HEK293 (cell line): Measurements from ENCODE around the gene LRRC47.

Experiments
- CTCF ChIA-PET: fragments of 350-600 bp; formaldehyde crosslinking; extraction: SDS; loops from one replicate; lab custom pipeline; 2021; ENCODE audit warnings: antibody characterized with exemption; lab: Yijun Ruan, JAX
- POLR2A ChIA-PET: fragments of 300-600 bp; formaldehyde crosslinking; extraction: SDS; loops from one replicate; lab custom pipeline; 2020; ENCODE audit warnings: antibody characterized with exemption, inconsistent platforms; lab: Yijun Ruan, JAX
- H3K27ac ChIP-seq: fragments of 200-500 bp; sonication (Bioruptor generic); 2 replicates; pipeline ENCODE4 v1.5.1; 2014; ENCODE audit warnings: low read depth, low read length, control low read depth, inconsistent platforms; ENCODE audit errors: extremely low read depth
- H3K36me3 ChIP-seq, 2 experiments: fragments of 200-500 bp in 1 of 2; sonication (Bioruptor generic) in 1 of 2; 1 replicate in 1 of 2; 2 replicates in 1 of 2; pipeline ENCODE4 v1.5.1; 2014 to 2017; ENCODE audit warnings: inconsistent platforms in 2 of 2, low read length in 2 of 2; ENCODE audit not compliant: control insufficient read depth in 2 of 2, insufficient read depth in 1 of 2
- H3K4me1 ChIP-seq: fragments of 200-500 bp; sonication (Bioruptor generic); 2 replicates; pipeline ENCODE4 v1.5.1; 2014; ENCODE audit warnings: mild to moderate bottlenecking, low read length, inconsistent platforms; ENCODE audit not compliant: control insufficient read depth, insufficient read depth
- H3K4me3 ChIP-seq: 2 replicates; pipeline ENCODE4 v1.5.1; 2011; ENCODE audit warnings: low read depth, mild to moderate bottlenecking, control low read depth, low read length, moderate library complexity
- H3K9me3 ChIP-seq: fragments of 200-500 bp; sonication (Bioruptor generic); 2 replicates; pipeline ENCODE4 v1.5.1; 2014; ENCODE audit warnings: low read depth, low read length, inconsistent platforms; ENCODE audit not compliant: control insufficient read depth, insufficient read depth
- ATF2 ChIP-seq: fragments of 450-650 bp; formaldehyde crosslinking; IDR thresholded peaks from 2 replicates; pipeline ENCODE4 v1.5.1; 2016; ENCODE audit warnings: missing biosample characterization, missing genetic modification characterization, low read depth
- ELK4 ChIP-seq: IDR thresholded peaks from 2 replicates; pipeline ENCODE4 v1.6.1; 2011; ENCODE audit warnings: mild to moderate bottlenecking, low read depth, low read length, borderline replicate concordance
- GLI2 ChIP-seq: fragments of 450-650 bp; formaldehyde crosslinking; IDR thresholded peaks from 2 replicates; pipeline ENCODE4; 2017; ENCODE audit warnings: missing biosample characterization, missing genetic modification characterization, low read depth, borderline replicate concordance
- KLF7 ChIP-seq: fragments of 450-650 bp; formaldehyde crosslinking; IDR thresholded peaks from 2 replicates; pipeline ENCODE4 v1.5.1; 2016; ENCODE audit warnings: missing biosample characterization, missing genetic modification characterization, borderline replicate concordance
- MEIS1 ChIP-seq: sonication (generic); formaldehyde crosslinking; IDR thresholded peaks from 2 replicates; pipeline ENCODE4 v1.8.1; 2022; ENCODE audit warnings: missing genetic modification reagents, mild to moderate bottlenecking, borderline replicate concordance
- MYNN ChIP-seq: fragments of 450-650 bp; formaldehyde crosslinking; IDR thresholded peaks from 2 replicates; pipeline ENCODE4 v1.5.1; 2016; ENCODE audit warnings: missing biosample characterization, missing genetic modification characterization, borderline replicate concordance
- ZBTB17 ChIP-seq: fragments of 450-650 bp; formaldehyde crosslinking; IDR thresholded peaks from 2 replicates; pipeline ENCODE4 v1.5.1; 2016; ENCODE audit warnings: missing biosample characterization, missing genetic modification characterization
- ZBTB21 ChIP-seq: fragments of 450-650 bp; formaldehyde crosslinking; IDR thresholded peaks from 2 replicates; pipeline ENCODE4 v1.5.1; 2017; ENCODE audit warnings: missing biosample characterization, missing genetic modification characterization
- ZBTB44 ChIP-seq: fragments of 450-650 bp; IDR thresholded peaks from 2 replicates; pipeline ENCODE4 v1.5.1; 2018; ENCODE audit warnings: missing biosample characterization, mild to moderate bottlenecking, missing genetic modification characterization
- ZIC2 ChIP-seq: fragments of 450-650 bp; formaldehyde crosslinking; IDR thresholded peaks from 2 replicates; pipeline ENCODE4 v1.5.1; 2016; ENCODE audit warnings: missing biosample characterization, missing genetic modification characterization
- ZNF10 ChIP-seq: fragments of 450-650 bp; formaldehyde crosslinking; IDR thresholded peaks from 2 replicates; pipeline ENCODE4 v1.5.1; 2017; ENCODE audit warnings: missing biosample characterization, missing genetic modification characterization
- ZNF132 ChIP-seq: fragments of 450-650 bp; formaldehyde crosslinking; IDR thresholded peaks from 2 replicates; pipeline ENCODE4 v1.5.1; 2017; ENCODE audit warnings: missing biosample characterization, missing genetic modification characterization, borderline replicate concordance
- ZNF221 ChIP-seq: fragments of 450-650 bp; formaldehyde crosslinking; IDR thresholded peaks from 2 replicates; pipeline ENCODE4 v1.5.1; 2017; ENCODE audit warnings: missing biosample characterization, missing genetic modification characterization, borderline replicate concordance
- ZNF324 ChIP-seq: fragments of 450-650 bp; formaldehyde crosslinking; IDR thresholded peaks from 2 replicates; pipeline ENCODE4 v1.5.1; 2016; ENCODE audit warnings: missing biosample characterization, missing genetic modification characterization
- ZNF426 ChIP-seq: fragments of 450-650 bp; formaldehyde crosslinking; IDR thresholded peaks from 2 replicates; pipeline ENCODE4 v1.5.1; 2017; ENCODE audit warnings: missing biosample characterization, missing genetic modification characterization, mild to moderate bottlenecking, inconsistent platforms, moderate library complexity
- ZNF473 ChIP-seq: fragments of 450-650 bp; formaldehyde crosslinking; IDR thresholded peaks from 2 replicates; pipeline ENCODE4 v1.5.1; 2017; ENCODE audit warnings: missing biosample characterization, missing genetic modification characterization
- ZNF513 ChIP-seq: fragments of 450-650 bp; IDR thresholded peaks from 2 replicates; pipeline ENCODE4 v1.5.1; 2018; ENCODE audit warnings: missing biosample characterization, missing genetic modification characterization
- ZNF544 ChIP-seq: fragments of 450-650 bp; formaldehyde crosslinking; IDR thresholded peaks from 2 replicates; pipeline ENCODE4 v1.5.0; 2017; ENCODE audit warnings: missing biosample characterization, missing genetic modification characterization
- ZNF580 ChIP-seq: fragments of 450-650 bp; formaldehyde crosslinking; IDR thresholded peaks from 2 replicates; pipeline ENCODE4 v1.5.1; 2016; ENCODE audit warnings: missing biosample characterization, missing genetic modification characterization
- ZNF585B ChIP-seq: fragments of 450-650 bp; formaldehyde crosslinking; IDR thresholded peaks from 2 replicates; pipeline ENCODE4 v1.5.1; 2016; ENCODE audit warnings: missing biosample characterization, missing genetic modification characterization
- ZNF600 ChIP-seq: fragments of 450-650 bp; formaldehyde crosslinking; IDR thresholded peaks from 2 replicates; pipeline ENCODE4 v1.5.1; 2016; ENCODE audit warnings: missing biosample characterization, missing genetic modification characterization
- ZNF626 ChIP-seq: fragments of 450-650 bp; sonication (Bioruptor Pico); formaldehyde crosslinking; IDR thresholded peaks from 2 replicates; pipeline ENCODE4 v1.5.1; 2018; ENCODE audit warnings: missing biosample characterization, missing genetic modification characterization, inconsistent platforms
- ZNF639 ChIP-seq: fragments of 450-650 bp; formaldehyde crosslinking; IDR thresholded peaks from 2 replicates; pipeline ENCODE4 v1.5.1; 2016; ENCODE audit warnings: missing biosample characterization, missing genetic modification characterization
- ZNF701 ChIP-seq: fragments of 450-650 bp; formaldehyde crosslinking; IDR thresholded peaks from 2 replicates; pipeline ENCODE4 v1.5.1; 2016; ENCODE audit warnings: missing biosample characterization, missing genetic modification characterization
- ZNF830 ChIP-seq: fragments of 450-650 bp; IDR thresholded peaks from 2 replicates; pipeline ENCODE4 v1.5.0; 2018; ENCODE audit warnings: missing biosample characterization, missing genetic modification characterization, low read depth, mild to moderate bottlenecking, moderate library complexity
- ZSCAN5A ChIP-seq: fragments of 450-650 bp; formaldehyde crosslinking; IDR thresholded peaks from 2 replicates; pipeline ENCODE4 v1.5.1; 2016; ENCODE audit warnings: missing biosample characterization, missing genetic modification characterization

The LRRC47 gene

GRCh38 chr1:3743826-3744225, 52.5 kb downstream of the LRRC47 start:
- no peak for TF ChIP-seq ZNF830 (tag by site-specific recombination)
- TF ChIP-seq ZNF426 (tag by site-specific recombination) = no peak
- TF ChIP-seq ZIC2 (tag by site-specific recombination) = no peak
- no peak for TF ChIP-seq ELK4
- TF ChIP-seq ZNF701 (tag by site-specific recombination) = no peak
- TF ChIP-seq ZNF513 (tag by site-specific recombination) = no peak
- TF ChIP-seq MEIS1 (CRISPR knock-in tag) = no peak
- no peak for TF ChIP-seq ZBTB17
- no peak for TF ChIP-seq ZNF221 (tag by site-specific recombination)
- no peak for TF ChIP-seq KLF7 (tag by site-specific recombination)
- no peak for TF ChIP-seq ZNF544
- TF ChIP-seq ZBTB21 (tag by site-specific recombination) = no peak
- TF ChIP-seq ZSCAN5A (tag by site-specific recombination) = no peak
- no peak for TF ChIP-seq GLI2 (tag by site-specific recombination)
- TF ChIP-seq ZBTB44 (tag by site-specific recombination) = no peak
- TF ChIP-seq ZNF580 (tag by site-specific recombination) = no peak
- TF ChIP-seq, all 188 proteins: peak for 0
- H3K4me1 ChIP-seq = no peaks in the 10 kb centered on the region
- H3K4me3 ChIP-seq = no peak overlapping the region
- ChIA-PET CTCF (no interaction called here), POLR2A (no interaction called here)
- H3K36me3 ChIP-seq = peaks cover 12 to 70% of the 10 kb centered on the region in 2 experiments; a peak in 2 of 3 replicates
- H3K9me3 ChIP-seq = no peaks in the 10 kb centered on the region
- H3K27ac ChIP-seq = no peak overlapping the region

- H3K9me3 ChIP-seq = no peaks in the 10 kb centered on the region
- H3K36me3 ChIP-seq = peaks cover 12 to 74% of the 10 kb centered on the region in 2 experiments; a peak in 2 of 3 replicates
- no peak overlapping the region for H3K4me3 ChIP-seq
- ChIA-PET POLR2A (no interaction called here), CTCF (interaction anchor here (0.7 kb wide), 1 partner anchor 84 kb away, joined by 3 read pairs; no protein-coding TSS in a partner anchor)
- no peak overlapping the region for H3K27ac ChIP-seq
- no peaks in the 10 kb centered on the region for H3K4me1 ChIP-seq
- TF ChIP-seq ATF2 (tag by site-specific recombination) (no peak), ZNF600 (tag by site-specific recombination) (no peak), MYNN (tag by site-specific recombination) (no peak), ZNF132 (tag by site-specific recombination) (no peak), ZNF473 (tag by site-specific recombination) (no peak), ZNF639 (tag by site-specific recombination) (no peak), ZNF544 (no peak), ZNF324 (tag by site-specific recombination) (no peak), ZNF580 (tag by site-specific recombination) (no peak), ZNF10 (tag by site-specific recombination) (no peak), ZNF585B (tag by site-specific recombination) (no peak), ZNF626 (tag by site-specific recombination) (no peak)
Measured at GRCh38 chr1:3743421-3743820, 52.9 kb downstream of the LRRC47 start.
